ENCODE measurements around the gene IGFBP2. TPM values are rescaled to one million over a fixed set of nuclear protein-coding genes. Genes with fewer than 3 reads are reported as not detected.

IGFBP2 gene
- total and polyA plus RNA-seq, 2 of the 4 experiments (the other 2 are of a cell fraction): 33.5 to 236 TPM

- TF ChIP-seq RCOR1 (IDR thresholded peaks at IDR 0.05; ENCODE audit: insufficient replicate concordance, low read length): no peak
Measured at GRCh38 chr2:216644842-216645635, 11.8 kb downstream of the IGFBP2 start (continued).

GRCh38 chr2:216645636-216645950, 12.4 kb downstream of the IGFBP2 start:
- Histone ChIP-seq H3K4ac (ENCODE audit: low read depth, low read length) (no peak overlapping the region), H3K56ac (ENCODE audit: extremely low read depth, insufficient read depth, low read length) (no peak overlapping the region)
- no peak for TF ChIP-seq SMC3 (IDR thresholded peaks at IDR 0.05; ENCODE audit: low read depth, low read length)
- no peak for TF ChIP-seq USF2 (IDR thresholded peaks at IDR 0.05; ENCODE audit: low read depth, low read length)
- no peak for TF ChIP-seq NFE2L2 (IDR thresholded peaks at IDR 0.05; ENCODE audit: low read depth, low read length)
- TF ChIP-seq ELK1 (IDR thresholded peaks at IDR 0.05; ENCODE audit: borderline replicate concordance, low read depth, low read length): no peak
- no peak for TF ChIP-seq CTCF (conservative IDR thresholded peaks at IDR 0.05; ENCODE audit: low read depth, low read length)
- TF ChIP-seq POLR2A (IDR thresholded peaks at IDR 0.05; ENCODE audit: low read depth, low read length): no peak
- TF ChIP-seq CHD1 (IDR thresholded peaks at IDR 0.05; ENCODE audit: low read depth, low read length): no peak
- no peak for TF ChIP-seq RAD21 (IDR thresholded peaks at IDR 0.05; ENCODE audit: low read length)
- no peak for TF ChIP-seq FOS (IDR thresholded peaks at IDR 0.05; ENCODE audit: low read depth, low read length)
- TF ChIP-seq BHLHE40 (IDR thresholded peaks at IDR 0.05; ENCODE audit: low read depth, low read length): no peak
- no peak for TF ChIP-seq MXI1 (IDR thresholded peaks at IDR 0.05; ENCODE audit: borderline replicate concordance, low read depth, low read length)
- no peak for TF ChIP-seq RFX5 (IDR thresholded peaks at IDR 0.05; ENCODE audit: low read depth, low read length)
- no peak for TF ChIP-seq MAZ (IDR thresholded peaks at IDR 0.05; ENCODE audit: borderline replicate concordance, low read depth, low read length)

More at GRCh38 chr2:216645636-216645950, 12.4 kb downstream of the IGFBP2 start:
- no TSS peak for BruUV-seq (replicated peaks)
- ChIA-PET CTCF (no interaction called here), POLR2A (ENCODE audit: unreplicated experiment) (no interaction called here)
- Histone ChIP-seq H2AFZ (replicated peaks; ENCODE audit: low read length, poor library complexity) (no peak overlapping the region), H2BK15ac (ENCODE audit: low read depth, low read length) (no peak overlapping the region), H3K18ac (ENCODE audit: low read depth, low read length) (no peak overlapping the region), H4K91ac (ENCODE audit: insufficient read depth, low read depth, low read length) (no peak overlapping the region), H3K9me1 (ENCODE audit: insufficient read depth, low read length) (no peaks in the 10 kb centered on the region), H3K23ac (ENCODE audit: low read depth, low read length) (no peak overlapping the region), H4K8ac (ENCODE audit: low read depth in 2 of 2, low read length in 2 of 2) (no peak overlapping the region), H4K5ac (ENCODE audit: low read depth, low read length) (no peak overlapping the region), H3K4me3 (ENCODE audit: insufficient read depth, low read depth, low read length) (no peak overlapping the region), H2BK20ac (ENCODE audit: low read depth, low read length) (no peak overlapping the region), H3K79me1 (ENCODE audit: low read depth in 1 of 2, low read length in 2 of 2) (no peaks in the 10 kb centered on the region), H4K20me1 (ENCODE audit: insufficient read depth, low read length) (no peaks in the 10 kb centered on the region), H3K9ac (ENCODE audit: low read depth, low read length) (no peak overlapping the region), H2AK9ac (replicated peaks; ENCODE audit: low read depth, low read length, poor library complexity) (no peak overlapping the region), H2AK5ac (ENCODE audit: low read depth, low read length) (no peak overlapping the region), H3K36me3 (ENCODE audit: control insufficient read depth, insufficient read depth, low read length) (no peaks in the 10 kb centered on the region), H2BK5ac (ENCODE audit: low read depth, low read length, poor library complexity, severe bottlenecking) (no peak overlapping the region), H3K27ac (ENCODE audit: insufficient read depth, low read length) (no peak overlapping the region), H2BK120ac (ENCODE audit: low read depth, low read length) (no peak overlapping the region), H3K4me1 (ENCODE audit: control insufficient read depth, insufficient read depth, low read length) (peaks cover 19% of the 10 kb centered on the region; the same call in 1 of the 2 replicates), H3K9me3 (ENCODE audit: control insufficient read depth, insufficient read depth, low read length) (no peaks in the 10 kb centered on the region), H3K27me3 (ENCODE audit: control insufficient read depth, insufficient read depth, low read length) (no peaks in the 10 kb centered on the region), H3K4me2 (ENCODE audit: low read depth, low read length) (no peak overlapping the region), H3K14ac (replicated peaks; ENCODE audit: low read depth, low read length) (no peak overlapping the region)
- intact Hi-C loops (cut with micrococcal nuclease): no loop called here
- dilution Hi-C loops (cut with HindIII; ENCODE audit: low sequenced_read_pairs, unreplicated experiment): no loop called here
- no peak for ATAC-seq (ENCODE audit: low read depth)
- in situ Hi-C loops (cut with MboI; ENCODE audit: low sequenced_read_pairs): no loop called here
- DNase-seq: no peak
- WGBS, 2 experiments (ENCODE audit: extremely low coverage in 2 of 2, insufficient read length in 1 of 2): 93% methylated on average over 2 of the region's 3 CpGs; no CpG with 5 or more reads in 1 of the 2 experiments
